Mammary epithelial cell (primary cell): ENCODE data around the gene DOLPP1.

Experiments
- EZH2 ChIP-seq: IDR thresholded peaks from 2 replicates; pipeline ENCODE4 v1.6.1; 2012; ENCODE audit warnings: low read length, inconsistent platforms, borderline replicate concordance
- TF ChIP-seq, protein P1 (sequence below), 2 donors: IDR thresholded peaks in 1 of 2; conservative IDR thresholded peaks in 1 of 2; 2 replicates each; pipeline ENCODE4 v1.5.1; 2011 to 2012; ENCODE audit warnings: inconsistent platforms in 2 of 2, low read length in 2 of 2, mild to moderate bottlenecking in 2 of 2, control low read depth in 1 of 2, low read depth in 1 of 2; ENCODE audit not compliant: insufficient read depth in 1 of 2; ENCODE audit errors: extremely low read depth in 1 of 2

DNA sequence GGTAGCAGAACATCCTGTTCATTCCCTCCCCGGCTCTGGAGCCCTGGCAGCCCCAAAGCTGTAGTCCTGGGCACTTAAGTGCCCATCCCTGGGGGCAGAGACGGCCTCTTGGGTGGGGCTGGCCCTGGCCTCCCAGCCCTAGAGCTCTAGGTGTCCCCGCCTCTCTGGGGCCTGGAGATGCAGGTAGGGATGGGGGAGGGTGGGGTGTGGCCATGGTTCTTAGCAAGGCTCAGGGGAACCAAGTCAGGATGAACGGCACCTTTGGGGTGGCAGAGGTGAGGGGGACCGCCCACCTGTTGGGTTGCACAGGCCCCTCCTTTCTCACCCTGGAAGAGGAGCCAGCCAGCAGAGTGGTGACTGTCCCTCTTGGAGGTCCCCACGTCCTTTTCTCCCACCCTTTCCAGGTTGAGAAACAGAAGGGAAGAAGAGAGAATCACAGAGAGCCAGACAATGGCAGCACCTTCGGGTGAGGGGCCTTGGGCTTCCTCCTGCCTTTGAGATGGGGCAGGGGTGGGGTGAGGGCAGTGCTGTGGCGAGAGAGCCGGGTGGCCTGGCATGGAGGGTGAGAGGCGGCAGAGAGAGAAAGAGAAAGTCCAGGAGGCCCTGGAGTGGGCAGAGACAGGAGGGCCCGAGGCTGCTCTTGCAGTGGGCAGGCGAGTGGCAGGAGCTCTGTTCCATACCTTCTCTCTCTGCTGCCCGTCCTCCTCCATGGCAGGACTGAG lies 27.3 kb downstream of the DOLPP1 start:
- TF ChIP-seq, protein P1, sequence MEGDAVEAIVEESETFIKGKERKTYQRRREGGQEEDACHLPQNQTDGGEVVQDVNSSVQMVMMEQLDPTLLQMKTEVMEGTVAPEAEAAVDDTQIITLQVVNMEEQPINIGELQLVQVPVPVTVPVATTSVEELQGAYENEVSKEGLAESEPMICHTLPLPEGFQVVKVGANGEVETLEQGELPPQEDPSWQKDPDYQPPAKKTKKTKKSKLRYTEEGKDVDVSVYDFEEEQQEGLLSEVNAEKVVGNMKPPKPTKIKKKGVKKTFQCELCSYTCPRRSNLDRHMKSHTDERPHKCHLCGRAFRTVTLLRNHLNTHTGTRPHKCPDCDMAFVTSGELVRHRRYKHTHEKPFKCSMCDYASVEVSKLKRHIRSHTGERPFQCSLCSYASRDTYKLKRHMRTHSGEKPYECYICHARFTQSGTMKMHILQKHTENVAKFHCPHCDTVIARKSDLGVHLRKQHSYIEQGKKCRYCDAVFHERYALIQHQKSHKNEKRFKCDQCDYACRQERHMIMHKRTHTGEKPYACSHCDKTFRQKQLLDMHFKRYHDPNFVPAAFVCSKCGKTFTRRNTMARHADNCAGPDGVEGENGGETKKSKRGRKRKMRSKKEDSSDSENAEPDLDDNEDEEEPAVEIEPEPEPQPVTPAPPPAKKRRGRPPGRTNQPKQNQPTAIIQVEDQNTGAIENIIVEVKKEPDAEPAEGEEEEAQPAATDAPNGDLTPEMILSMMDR (conservative IDR thresholded peaks at IDR 0.05 in 1 of 2, IDR thresholded peaks at IDR 0.05 in 1 of 2; ENCODE audit: extremely low read depth in 1 of 2, insufficient read depth in 1 of 2, low read depth in 1 of 2, low read length in 2 of 2) = no peak
- TF ChIP-seq EZH2 = no peak
